Glutamatergic neuron (in vitro differentiated cells): ENCODE data around the gene FBLN1. TPM values are rescaled to one million over a fixed set of nuclear protein-coding genes. Genes with fewer than 3 reads are reported as not detected.

Experiments used
- DNase-seq: peaks from one replicate; pipeline ENCODE4 v3.0.0; 2022
- H3K27ac Mint-ChIP-seq: one replicate; pipeline ENCODE4 v1.8.0; 2020; ENCODE audit warnings: mild to moderate bottlenecking, mixed read lengths, inconsistent platforms; ENCODE audit not compliant: unreplicated experiment
- H3K27me3 Mint-ChIP-seq: one replicate; pipeline ENCODE4 v1.8.0; 2020; ENCODE audit warnings: mild to moderate bottlenecking, moderate library complexity, mixed read lengths, inconsistent platforms; ENCODE audit not compliant: unreplicated experiment
- H3K36me3 Mint-ChIP-seq: one replicate; pipeline ENCODE4 v1.8.0; 2020; ENCODE audit warnings: mild to moderate bottlenecking, mixed read lengths, inconsistent platforms; ENCODE audit not compliant: unreplicated experiment
- H3K4me1 Mint-ChIP-seq: one replicate; pipeline ENCODE4 v1.8.0; 2020; ENCODE audit warnings: mild to moderate bottlenecking, low read depth, mixed read lengths, inconsistent platforms; ENCODE audit not compliant: unreplicated experiment
- H3K4me3 Mint-ChIP-seq: one replicate; pipeline ENCODE4 v1.8.0; 2020; ENCODE audit warnings: mild to moderate bottlenecking, mixed read lengths, inconsistent platforms; ENCODE audit not compliant: unreplicated experiment
- H3K9me3 Mint-ChIP-seq: one replicate; pipeline ENCODE4 v1.8.0; 2020; ENCODE audit warnings: mild to moderate bottlenecking, moderate library complexity, mixed read lengths, inconsistent platforms; ENCODE audit not compliant: unreplicated experiment
- CTCF ChIP-seq: fragments of 200-600 bp; sonication (generic); IDR thresholded peaks from one replicate; pipeline ENCODE4 v1.5.0; 2021; ENCODE audit not compliant: partially characterized antibody, unreplicated experiment
- total RNA-seq: library from RNA; stranded (reverse); fragmentation: NEBNext Ultra II Directional; extraction: Animal tissue kit (Norgen Biotek cat#: 25700); gene quantifications from one replicate; pipeline ENCODE4 v1.2.1, GENCODE V29; 2021; ENCODE audit not compliant: unreplicated experiment

FBLN1 gene
- total RNA-seq, 1 donor from 2014 or later = 184 TPM

DNA sequence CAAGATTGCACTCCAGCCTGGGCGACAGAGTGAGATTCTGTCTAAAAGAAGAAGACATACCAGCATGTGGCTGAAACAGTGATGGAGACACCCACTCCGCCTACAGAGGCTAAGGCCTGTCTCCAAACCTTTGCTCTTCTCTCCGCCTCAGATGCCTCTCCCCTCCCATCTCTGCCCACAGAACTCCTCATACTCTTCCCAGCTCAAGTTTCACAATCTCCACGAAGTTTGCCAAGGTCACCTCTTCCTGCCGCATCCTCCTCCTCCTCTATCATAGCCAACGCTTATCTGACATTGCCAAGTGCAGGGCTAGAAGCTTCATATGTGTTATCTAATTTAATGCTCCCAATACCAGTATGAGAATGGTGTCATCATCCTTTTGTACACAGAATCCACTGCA lies 25.9 kb upstream of the FBLN1 start:
- H3K27me3 Mint-ChIP-seq = peaks cover 3% of the 10 kb centered on the region
- H3K4me1 Mint-ChIP-seq = no peaks in the 10 kb centered on the region
- no peak for TF ChIP-seq CTCF
- H3K4me3 Mint-ChIP-seq = no peak overlapping the region
- no peaks in the 10 kb centered on the region for H3K9me3 Mint-ChIP-seq
- no peak for DNase-seq
- no peak overlapping the region for H3K27ac Mint-ChIP-seq
- no peaks in the 10 kb centered on the region for H3K36me3 Mint-ChIP-seq

DNA sequence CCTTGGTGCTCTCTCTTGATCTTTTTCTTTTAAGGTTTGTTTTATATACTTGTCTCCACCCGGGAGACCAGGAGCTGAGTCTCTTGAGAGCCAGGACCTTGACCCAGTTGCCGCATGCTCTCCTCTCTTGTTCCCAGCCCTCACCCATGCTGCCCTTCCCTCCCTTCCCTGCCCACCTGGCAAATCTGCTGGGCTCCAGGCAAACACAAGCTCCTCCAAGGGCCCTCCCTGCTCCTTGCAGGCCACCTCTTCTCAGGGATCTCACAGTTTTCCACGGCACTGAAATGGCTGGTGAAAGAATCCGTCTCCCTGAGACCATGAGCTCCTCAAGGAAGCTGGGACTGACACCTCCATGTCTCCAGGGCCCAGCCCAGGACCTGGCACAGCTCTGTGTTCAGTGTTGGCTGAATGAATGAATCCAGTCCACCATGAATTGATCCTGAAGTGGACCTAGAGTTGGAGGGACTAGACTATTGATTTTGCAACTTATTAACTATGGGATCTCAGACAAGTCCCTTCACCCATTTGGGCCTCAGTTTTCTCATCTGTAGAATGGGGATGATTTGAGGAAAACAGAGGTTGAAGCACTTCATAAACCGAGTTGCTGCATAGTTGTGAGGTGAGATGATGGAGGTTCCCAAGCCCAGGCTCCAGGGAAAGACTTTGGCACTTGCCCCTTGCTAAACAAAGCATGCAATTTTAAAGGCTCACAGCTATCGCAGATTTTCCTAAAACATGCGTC lies 25.1 kb upstream of the FBLN1 start:
- no peak overlapping the region for H3K4me3 Mint-ChIP-seq
- H3K36me3 Mint-ChIP-seq = no peaks in the 10 kb centered on the region
- H3K27me3 Mint-ChIP-seq = peaks cover 3% of the 10 kb centered on the region
- no peak overlapping the region for H3K27ac Mint-ChIP-seq
- H3K4me1 Mint-ChIP-seq = no peaks in the 10 kb centered on the region
- H3K9me3 Mint-ChIP-seq = no peaks in the 10 kb centered on the region
- TF ChIP-seq CTCF = no peak
- no peak for DNase-seq

GRCh38 chr22:45478108-45478771 lies 24.4 kb upstream of the FBLN1 start:
- no peak overlapping the region for H3K27ac Mint-ChIP-seq
- no peak for DNase-seq
- H3K9me3 Mint-ChIP-seq = peaks cover 2% of the 10 kb centered on the region
- peaks cover 2% of the 10 kb centered on the region for H3K36me3 Mint-ChIP-seq
- H3K27me3 Mint-ChIP-seq = peaks cover 3% of the 10 kb centered on the region
- no peak for TF ChIP-seq CTCF
- H3K4me3 Mint-ChIP-seq = no peak overlapping the region
- no peaks in the 10 kb centered on the region for H3K4me1 Mint-ChIP-seq

- H3K4me3 Mint-ChIP-seq = no peak overlapping the region
- peaks cover 13% of the 10 kb centered on the region for H3K36me3 Mint-ChIP-seq
- H3K9me3 Mint-ChIP-seq = peaks cover 4% of the 10 kb centered on the region
- H3K4me1 Mint-ChIP-seq = no peaks in the 10 kb centered on the region
- no peak for DNase-seq
- no peak overlapping the region for H3K27ac Mint-ChIP-seq
- no peak for TF ChIP-seq CTCF
- H3K27me3 Mint-ChIP-seq = peaks cover 4% of the 10 kb centered on the region
Measured at GRCh38 chr22:45480717-45481116, 22.0 kb upstream of the FBLN1 start.

DNA sequence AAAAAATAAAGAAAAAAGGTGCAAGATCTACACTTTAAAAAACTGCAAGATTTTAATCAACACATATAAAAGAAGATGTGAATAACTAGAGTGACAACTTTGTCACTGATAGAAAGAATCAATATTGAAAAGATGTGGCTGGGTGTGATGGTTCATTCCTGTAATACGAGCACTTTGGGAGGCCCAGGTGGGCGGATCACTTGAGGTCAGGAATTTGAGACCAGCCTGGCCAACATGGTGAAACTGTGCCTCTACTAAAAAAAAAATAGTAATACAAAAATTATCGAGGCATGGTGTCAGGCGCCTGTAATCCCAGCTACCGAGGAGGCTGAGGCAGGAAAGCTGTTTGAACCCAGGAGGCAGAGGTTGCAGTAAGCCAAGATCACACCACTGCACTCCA lies 21.0 kb upstream of the FBLN1 start:
- peaks cover 4% of the 10 kb centered on the region for H3K27me3 Mint-ChIP-seq
- DNase-seq = peak; percentile 1
- no peak for TF ChIP-seq CTCF
- peaks cover 13% of the 10 kb centered on the region for H3K36me3 Mint-ChIP-seq
- H3K27ac Mint-ChIP-seq = no peak overlapping the region
- H3K4me3 Mint-ChIP-seq = no peak overlapping the region
- H3K9me3 Mint-ChIP-seq = peaks cover 5% of the 10 kb centered on the region
- no peaks in the 10 kb centered on the region for H3K4me1 Mint-ChIP-seq
